Heart right ventricle (tissue), 16 donors: Measurements from ENCODE around the gene UPK2. TPM values are rescaled to one million over a fixed set of nuclear protein-coding genes. Genes with fewer than 3 reads are reported as not detected.

Experiments
- ATAC-seq, 8 donors: fragments of 200-7000 bp; cut with Tn5 transposase; one replicate each; pipeline ENCODE4 v1.9.1; 2020; ENCODE audit warnings: mild to moderate bottlenecking in 8 of 8, moderate library complexity in 8 of 8, moderate number of reproducible peaks in 1 of 8
- DNase-seq, 2 donors: peaks; one replicate each; pipeline ENCODE4 v3.0.0-alpha.2; 2020
- H3K27ac ChIP-seq, 10 donors: fragments of 200-600 bp; sonication (generic) in 2 of 10; one replicate each; pipeline versions ENCODE4 v1.5.0 to v1.8.0; 2020 to 2022; ENCODE audit warnings: mild to moderate bottlenecking in 3 of 10
- H3K27me3 ChIP-seq, 7 donors: fragments of 200-600 bp; one replicate each; pipeline ENCODE4 v1.8.0; 2021 to 2022; ENCODE audit warnings: mild to moderate bottlenecking in 2 of 7
- H3K36me3 ChIP-seq, 9 donors: fragments of 200-600 bp; sonication (generic) in 1 of 9; one replicate each; pipeline versions ENCODE4 v1.5.0 to v1.8.0; 2020 to 2022; ENCODE audit warnings: mild to moderate bottlenecking in 2 of 9
- H3K4me1 ChIP-seq, 9 donors: fragments of 200-600 bp; sonication (generic) in 1 of 9; one replicate each; pipeline versions ENCODE4 v1.5.0 to v1.8.0; 2020 to 2022; ENCODE audit warnings: mild to moderate bottlenecking in 4 of 9
- H3K4me3 ChIP-seq, 10 donors: fragments of 200-600 bp; sonication (generic) in 2 of 10; one replicate each; pipeline versions ENCODE4 v1.5.0 to v1.8.0; 2020 to 2022; ENCODE audit warnings: mild to moderate bottlenecking in 7 of 10, moderate library complexity in 2 of 10
- H3K9me3 ChIP-seq, 11 donors: fragments of 200-600 bp in 10 of 11; sonication (generic) in 2 of 11; one replicate each; pipeline versions ENCODE4 v1.5.0 to v1.8.0; 2013 to 2022; ENCODE audit warnings: mild to moderate bottlenecking in 2 of 11, control low read depth in 1 of 11, moderate library complexity in 1 of 11
- WGBS, 2 donors: extraction: QIAGEN DNeasy Blood & Tissue Kit; methylation state at CpG; one replicate each; pipeline ENCODE4 v1.1.7; 2013; ENCODE audit warnings: inconsistent platforms in 1 of 2; 5-methylcytosine and 5-hydroxymethylcytosine counted together
- intact Hi-C, 10 donors: fragments of 100-400 bp; cut with DNase I; formaldehyde crosslinking; loops; one replicate each; pipeline versions ENCODE4 v1.11.1 to v1.14.2; 2022
- polyA plus RNA-seq, 2 donors: library from polyadenylated mRNA; stranded (reverse); fragments of 200-250 nt; gene quantifications; one replicate each; pipeline ENCODE4 v1.2.3, GENCODE V29; 2013
- total RNA-seq, 10 donors: library from RNA; stranded (reverse); fragmentation: NEBNext Ultra II Directional in 3 of 10; extraction: Animal tissue kit (Norgen Biotek cat#: 25700) in 3 of 10; gene quantifications; one replicate each; pipeline versions ENCODE4 v1.2.1 to v1.2.4, GENCODE V29; 2021 to 2023
- TF ChIP-seq, protein P1 (sequence below), 9 donors: fragments of 200-600 bp; sonication (generic) in 2 of 9; IDR thresholded peaks; one replicate each; pipeline versions ENCODE4 v1.5.0 to v1.8.0; 2021 to 2022; ENCODE audit warnings: antibody characterized with exemption in 9 of 9, mild to moderate bottlenecking in 5 of 9, moderate library complexity in 1 of 9
- donor health status: Arrhythmogenic right ventricular cardiomyopathy.
- donor health status: ischemic (EF 13 %, LVEDD 7.1; RV severe dilation, severe dysfunction).
- donor health status: healthy with polysubstance abuse.
- donor health status: DM: no; HTN: yes; CAD: no.
- donor health status: DM: no; HTN: no; CAD: no.
- donor health status: ischemic (EF 25% LVEDD 6.9; RV normal size, moderate dysfunction).
- donor health status: ischemic (EF 25% LVEDD 5.7; RV mildly dilated, moderate dysfunction).
- donor health status: healthy.
- donor health status: DM: yes; HTN: yes; CAD: no.
- donor health status: Ischemic cardiomyopathy.
- donor health status: ischemic (EF 35%, LVEDD 5.7; RV mildly dilated, moderate dysfunction).
- donor health status: nonischemic (EF 11% LVEDD 7.7; RV severe dilation, severe dysfunction).
- donor health status: DM: yes; HTN: yes; CAD: no.
- donor health status: PGD.
- donor health status: ischemic (EF 29% LVEDD 5.4; RV normal size, mild dysfunction).
- donor health status: nonischemic (EF 23%, LVEDD 6.1; RV moderate dilation, normal function).

UPK2 gene
- total and polyA plus RNA-seq, 12 donors: 0.04 TPM; not detected in 11

DNA sequence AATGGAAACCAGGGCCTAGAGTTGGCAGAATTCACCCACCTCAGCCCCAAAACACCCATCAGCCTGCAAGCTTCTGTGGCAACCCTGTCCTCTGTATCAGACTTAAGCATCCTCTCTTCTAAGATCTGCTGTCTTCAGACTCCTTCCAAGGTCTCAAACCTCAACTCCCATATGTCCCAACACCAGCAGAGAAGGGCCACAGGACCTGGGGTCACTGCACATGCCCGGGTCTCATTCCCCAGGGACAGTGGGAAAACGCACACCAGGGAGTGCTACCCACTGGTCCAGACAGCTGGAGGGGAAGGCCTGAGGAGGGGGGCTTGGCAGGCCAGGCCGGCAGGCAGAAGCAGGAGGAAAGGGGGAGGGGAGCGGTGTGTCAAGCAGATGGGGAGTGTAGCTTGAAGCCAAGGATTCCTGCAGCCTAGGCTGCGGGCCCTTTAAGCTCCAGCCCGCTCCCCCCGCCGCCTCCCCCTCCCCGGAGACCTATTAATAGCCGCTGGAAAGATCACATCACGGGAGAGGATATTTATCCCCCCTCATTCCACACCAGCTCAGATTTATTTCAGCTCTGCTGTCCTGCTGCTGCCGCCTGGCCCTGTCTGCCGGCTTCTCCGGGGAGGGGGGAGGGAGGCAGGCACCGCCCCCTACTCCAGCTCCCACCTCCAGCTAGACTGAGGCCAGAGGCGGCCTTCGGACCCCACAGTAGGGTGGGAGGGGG lies 47.0 kb upstream of the UPK2 start:
- Histone ChIP-seq H3K4me3 (peak overlapping the region; percentile 4 to 55 (median 43)), H3K36me3 (peaks cover 0 to 44% (median 11%) of the 10 kb centered on the region in 9 donors), H3K27me3 (no peaks in the 10 kb centered on the region), H3K27ac (peak overlapping the region; percentile 83 to 98 (median 94)), H3K4me1 (peaks cover 51 to 84% (median 74%) of the 10 kb centered on the region in 9 donors), H3K9me3 (no peaks in the 10 kb centered on the region)
- peak; percentile 83 to 91 for DNase-seq
- TF ChIP-seq, protein P1, sequence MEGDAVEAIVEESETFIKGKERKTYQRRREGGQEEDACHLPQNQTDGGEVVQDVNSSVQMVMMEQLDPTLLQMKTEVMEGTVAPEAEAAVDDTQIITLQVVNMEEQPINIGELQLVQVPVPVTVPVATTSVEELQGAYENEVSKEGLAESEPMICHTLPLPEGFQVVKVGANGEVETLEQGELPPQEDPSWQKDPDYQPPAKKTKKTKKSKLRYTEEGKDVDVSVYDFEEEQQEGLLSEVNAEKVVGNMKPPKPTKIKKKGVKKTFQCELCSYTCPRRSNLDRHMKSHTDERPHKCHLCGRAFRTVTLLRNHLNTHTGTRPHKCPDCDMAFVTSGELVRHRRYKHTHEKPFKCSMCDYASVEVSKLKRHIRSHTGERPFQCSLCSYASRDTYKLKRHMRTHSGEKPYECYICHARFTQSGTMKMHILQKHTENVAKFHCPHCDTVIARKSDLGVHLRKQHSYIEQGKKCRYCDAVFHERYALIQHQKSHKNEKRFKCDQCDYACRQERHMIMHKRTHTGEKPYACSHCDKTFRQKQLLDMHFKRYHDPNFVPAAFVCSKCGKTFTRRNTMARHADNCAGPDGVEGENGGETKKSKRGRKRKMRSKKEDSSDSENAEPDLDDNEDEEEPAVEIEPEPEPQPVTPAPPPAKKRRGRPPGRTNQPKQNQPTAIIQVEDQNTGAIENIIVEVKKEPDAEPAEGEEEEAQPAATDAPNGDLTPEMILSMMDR (IDR thresholded peaks at IDR 0.05): no peak
- peak; percentile 55 to 78 (median 67) for ATAC-seq
- intact Hi-C loops: loop anchor here in 5 of 10 donors (1.0 to 10.0 kb wide), 7 partner anchors 16 to 117 kb away; partner anchors contain the start of genes UPK2 (in 3 of the 5), BCL9L (in 2 of the 5) and DDX6 (in 1 of the 5)
- WGBS, 2 donors: 5% methylated on average over 17 of the region's 17 CpGs

- no peaks in the 10 kb centered on the region for H3K27me3 ChIP-seq
- TF ChIP-seq, protein P1 (IDR thresholded peaks at IDR 0.05): no peak
- H3K4me1 ChIP-seq: peaks cover 58 to 91% (median 81%) of the 10 kb centered on the region in 9 donors
- no peak for DNase-seq
- H3K9me3 ChIP-seq: no peaks in the 10 kb centered on the region
- H3K27ac ChIP-seq: peak overlapping the region; percentile 83 to 98 (median 94)
- H3K4me3 ChIP-seq: peak overlapping the region; percentile 4 to 55 (median 43)
- peak in 7 of 8 donors; percentile 0 to 8 (median 2) for ATAC-seq
- H3K36me3 ChIP-seq: peaks cover 0 to 37% (median 4%) of the 10 kb centered on the region in 9 donors
- 30 to 35% methylated on average over 19 to 21 of the region's 21 CpGs for WGBS, 2 donors
- intact Hi-C loops: loop anchor here in 5 of 10 donors (1.0 to 10.0 kb wide), 7 partner anchors 15 to 117 kb away; partner anchors contain the start of genes UPK2 (in 3 of the 5), BCL9L (in 2 of the 5) and DDX6 (in 1 of the 5)
Measured at GRCh38 chr11:118909619-118910308, 46.3 kb upstream of the UPK2 start.

GRCh38 chr11:118910309-118911112 lies 45.6 kb upstream of the UPK2 start:
- no peaks in the 10 kb centered on the region for H3K9me3 ChIP-seq
- peak; percentile 6 to 49 (median 26) for ATAC-seq
- 8 to 9% methylated on average over 52 to 67 of the region's 67 CpGs for WGBS, 2 donors
- peak; percentile 63 to 82 for DNase-seq
- H3K4me3 ChIP-seq: peak overlapping the region in 9 of 10 donors; percentile 12 to 55 (median 47)
- H3K4me1 ChIP-seq: peaks cover 65 to 96% (median 88%) of the 10 kb centered on the region in 9 donors
- intact Hi-C loops: no loop called here
- TF ChIP-seq, protein P1 (IDR thresholded peaks at IDR 0.05): no peak
- peak overlapping the region; percentile 83 to 98 (median 94) for H3K27ac ChIP-seq
- H3K36me3 ChIP-seq: peaks cover 0 to 29% (median 0%) of the 10 kb centered on the region in 9 donors
- H3K27me3 ChIP-seq: no peaks in the 10 kb centered on the region
